AG10803 (cell line): ENCODE data around the gene IL17RE.

ENCODE experiments used
- DNase-seq: peaks from one replicate; pipeline ENCODE4 v3.0.0; 2010; ENCODE audit warnings: low read depth
- H3K4me3 ChIP-seq: 2 replicates; pipeline ENCODE4 v1.5.1; 2011; ENCODE audit warnings: mild to moderate bottlenecking, low read length, control low read depth
- TF ChIP-seq, protein P1 (sequence below): conservative IDR thresholded peaks from 2 replicates; pipeline ENCODE4 v1.5.1; 2011; ENCODE audit warnings: mild to moderate bottlenecking, low read length, control low read depth, inconsistent platforms

IL17RE gene

DNA sequence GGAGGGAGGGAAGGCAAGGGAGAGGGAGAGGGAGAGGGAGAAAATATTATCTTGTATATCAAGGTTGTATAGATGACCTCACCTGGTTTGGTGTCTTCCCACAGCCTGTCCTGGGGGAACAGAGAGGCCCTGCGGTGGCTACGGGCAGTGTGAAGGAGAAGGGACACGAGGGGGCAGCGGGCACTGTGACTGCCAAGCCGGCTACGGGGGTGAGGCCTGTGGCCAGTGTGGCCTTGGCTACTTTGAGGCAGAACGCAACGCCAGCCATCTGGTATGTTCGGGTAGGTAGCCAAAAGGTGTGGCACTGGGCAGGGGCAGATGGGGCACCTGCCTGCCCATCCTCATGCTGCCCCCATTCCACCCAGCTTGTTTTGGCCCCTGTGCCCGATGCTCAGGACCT is 38.1 kb downstream of the IL17RE start:
- TF ChIP-seq, protein P1, sequence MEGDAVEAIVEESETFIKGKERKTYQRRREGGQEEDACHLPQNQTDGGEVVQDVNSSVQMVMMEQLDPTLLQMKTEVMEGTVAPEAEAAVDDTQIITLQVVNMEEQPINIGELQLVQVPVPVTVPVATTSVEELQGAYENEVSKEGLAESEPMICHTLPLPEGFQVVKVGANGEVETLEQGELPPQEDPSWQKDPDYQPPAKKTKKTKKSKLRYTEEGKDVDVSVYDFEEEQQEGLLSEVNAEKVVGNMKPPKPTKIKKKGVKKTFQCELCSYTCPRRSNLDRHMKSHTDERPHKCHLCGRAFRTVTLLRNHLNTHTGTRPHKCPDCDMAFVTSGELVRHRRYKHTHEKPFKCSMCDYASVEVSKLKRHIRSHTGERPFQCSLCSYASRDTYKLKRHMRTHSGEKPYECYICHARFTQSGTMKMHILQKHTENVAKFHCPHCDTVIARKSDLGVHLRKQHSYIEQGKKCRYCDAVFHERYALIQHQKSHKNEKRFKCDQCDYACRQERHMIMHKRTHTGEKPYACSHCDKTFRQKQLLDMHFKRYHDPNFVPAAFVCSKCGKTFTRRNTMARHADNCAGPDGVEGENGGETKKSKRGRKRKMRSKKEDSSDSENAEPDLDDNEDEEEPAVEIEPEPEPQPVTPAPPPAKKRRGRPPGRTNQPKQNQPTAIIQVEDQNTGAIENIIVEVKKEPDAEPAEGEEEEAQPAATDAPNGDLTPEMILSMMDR = no peak
- DNase-seq = no peak
- no peak overlapping the region for H3K4me3 ChIP-seq

DNA sequence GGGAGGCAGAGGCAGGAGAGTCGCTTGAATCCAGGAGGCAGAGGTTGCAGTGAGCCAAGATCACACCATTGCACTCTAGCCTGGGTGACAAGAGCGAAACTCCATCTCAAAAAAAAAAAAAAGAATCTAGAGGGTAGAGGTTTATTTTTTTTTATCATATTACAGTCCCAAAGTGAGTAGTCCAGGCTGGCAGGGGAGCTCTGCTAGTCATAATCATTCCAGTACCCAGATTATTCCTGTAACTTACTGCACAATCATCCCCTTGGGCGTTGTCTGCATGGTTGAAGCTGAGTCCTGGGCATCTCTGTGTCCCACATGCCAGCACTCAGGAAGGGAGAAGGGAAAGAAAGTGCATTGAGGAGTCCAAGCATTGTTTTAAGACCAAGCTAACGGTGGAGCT is 39.5 kb downstream of the IL17RE start:
- DNase-seq = no peak
- H3K4me3 ChIP-seq = no peak overlapping the region
- TF ChIP-seq, protein P1 = no peak

DNA sequence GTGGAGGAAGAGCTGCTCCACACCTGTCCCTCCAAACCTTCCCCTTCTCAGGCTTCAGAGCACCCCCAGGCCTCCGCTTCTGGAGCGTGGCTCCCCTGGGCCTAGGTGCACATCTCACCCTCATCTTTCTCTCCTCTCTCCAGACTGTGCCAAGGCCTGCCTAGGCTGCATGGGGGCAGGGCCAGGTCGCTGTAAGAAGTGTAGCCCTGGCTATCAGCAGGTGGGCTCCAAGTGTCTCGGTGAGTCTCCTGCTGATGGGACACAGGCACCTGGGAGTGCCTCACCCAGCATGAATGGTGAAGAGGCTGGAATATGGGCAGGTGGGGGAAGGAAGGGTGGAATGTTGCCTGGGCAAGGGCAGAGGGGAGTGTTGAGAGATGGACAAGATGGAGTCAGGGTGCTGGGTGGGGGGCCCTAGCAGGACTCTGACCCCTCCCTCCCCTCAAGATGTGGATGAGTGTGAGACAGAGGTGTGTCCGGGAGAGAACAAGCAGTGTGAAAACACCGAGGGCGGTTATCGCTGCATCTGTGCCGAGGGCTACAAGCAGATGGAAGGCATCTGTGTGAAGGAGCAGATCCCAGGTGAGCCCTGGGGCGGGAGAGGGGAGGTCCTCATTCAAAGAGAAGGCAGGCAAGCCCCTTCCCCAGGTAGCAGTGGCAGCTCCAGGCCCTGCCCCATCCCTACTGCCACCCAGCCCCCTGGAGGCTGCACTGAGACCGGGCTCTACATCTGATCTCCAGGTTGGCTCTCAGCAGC is 40.5 kb downstream of the IL17RE start:
- no peak for DNase-seq
- H3K4me3 ChIP-seq = no peak overlapping the region
- TF ChIP-seq, protein P1 = no peak

DNA sequence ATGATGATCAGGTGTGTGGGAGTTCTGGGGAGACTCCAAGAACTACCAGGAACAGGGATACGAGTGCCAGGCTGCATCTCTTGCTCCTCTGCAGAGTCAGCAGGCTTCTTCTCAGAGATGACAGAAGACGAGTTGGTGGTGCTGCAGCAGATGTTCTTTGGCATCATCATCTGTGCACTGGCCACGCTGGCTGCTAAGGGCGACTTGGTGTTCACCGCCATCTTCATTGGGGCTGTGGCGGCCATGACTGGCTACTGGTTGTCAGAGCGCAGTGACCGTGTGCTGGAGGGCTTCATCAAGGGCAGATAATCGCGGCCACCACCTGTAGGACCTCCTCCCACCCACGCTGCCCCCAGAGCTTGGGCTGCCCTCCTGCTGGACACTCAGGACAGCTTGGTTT is 41.6 kb downstream of the IL17RE start:
- TF ChIP-seq, protein P1 = no peak
- no peak overlapping the region for H3K4me3 ChIP-seq

DNA sequence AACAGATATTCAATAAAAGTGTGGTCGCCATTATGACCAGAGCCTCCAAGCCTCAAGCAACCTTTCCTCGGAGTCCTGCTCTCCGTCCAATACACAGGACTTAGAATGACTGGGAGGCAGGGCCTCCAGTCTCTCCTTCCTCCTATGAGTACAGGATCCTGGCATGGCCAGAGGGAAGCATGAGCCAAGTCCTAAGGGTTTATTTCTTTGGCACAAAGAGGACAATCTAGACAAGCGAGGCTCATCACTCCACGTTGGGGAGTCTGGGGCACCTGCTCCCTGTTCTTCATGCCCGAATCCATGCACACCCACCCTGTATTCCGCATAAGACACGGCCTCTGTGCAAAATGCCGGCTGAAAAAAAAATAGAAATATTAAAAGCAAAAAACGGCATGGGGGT is 42.7 kb downstream of the IL17RE start:
- no peak overlapping the region for H3K4me3 ChIP-seq
- TF ChIP-seq, protein P1 = no peak

More for the DNA sequence above, 41.6 kb downstream of the IL17RE start:
- DNase-seq = no peak

DNA sequence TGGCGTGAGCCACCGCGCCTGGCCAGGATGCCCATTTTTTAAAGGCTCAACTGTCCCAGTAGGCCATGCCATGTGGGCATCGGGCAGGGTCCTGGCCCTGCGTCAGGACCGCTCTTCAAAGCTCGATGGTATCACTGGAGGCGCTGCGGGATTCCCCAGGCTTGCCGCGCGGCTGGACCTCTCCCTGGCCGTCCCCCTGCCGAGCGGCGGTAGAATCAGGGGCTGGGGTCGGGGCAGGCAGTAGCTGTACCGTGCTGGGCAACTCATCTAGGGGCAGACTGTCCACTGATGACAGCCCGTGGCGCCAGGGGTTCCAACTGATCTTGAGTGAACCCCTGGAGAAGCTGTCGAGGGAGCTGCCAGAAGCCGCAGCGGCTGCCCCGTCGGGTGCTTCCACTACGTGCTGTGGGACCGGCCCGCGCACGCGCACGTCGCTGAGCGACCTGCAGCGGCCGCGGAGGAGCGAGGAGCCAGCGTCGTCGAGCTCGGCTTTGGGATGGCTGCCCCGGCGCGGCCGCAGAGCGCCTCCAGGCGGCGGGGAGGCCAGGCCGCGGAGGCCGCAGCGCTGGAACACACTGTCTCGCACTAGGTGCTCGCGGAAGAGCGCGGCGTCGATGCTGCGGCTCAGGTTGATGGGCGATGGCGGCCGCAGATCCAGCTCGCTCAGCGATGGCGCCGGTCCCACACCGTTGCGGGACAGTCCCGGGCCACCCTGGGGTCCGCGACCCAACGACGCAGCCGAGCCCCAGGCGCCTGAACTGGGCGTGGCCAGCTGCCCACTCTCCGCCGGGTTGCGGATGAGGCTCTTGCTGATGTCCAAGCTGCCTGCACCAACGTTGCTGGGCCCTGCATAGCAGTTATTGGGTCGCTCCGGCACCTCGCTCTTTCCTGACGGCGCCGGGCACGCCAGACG is 43.7 kb downstream of the IL17RE start:
- DNase-seq = peak; percentile 86
- TF ChIP-seq, protein P1 = peak; percentile 44
- peak overlapping the region; percentile 71 for H3K4me3 ChIP-seq

More for the DNA sequence above, 42.7 kb downstream of the IL17RE start:
- no peak for DNase-seq
